Mucosa of gallbladder (tissue), 1 donor: Measurements from ENCODE around the gene TSSC4. TPM values are rescaled to one million over a fixed set of nuclear protein-coding genes. Genes with fewer than 3 reads are reported as not detected.
A peak's percentile ranks its signal among the peaks of the same experiment; 100 is the strongest.
"Not testable (repeated sequence)": the region's sequence is repeated elsewhere in the genome, so short reads cannot be mapped to it uniquely, and the experiment has no call there.

Experiments used
- DNase-seq: peaks from one replicate; pipeline ENCODE4 v3.0.0-alpha.2; 2020; ENCODE audit warnings: low spot score
- total RNA-seq: library from RNA; stranded (reverse); gene quantifications from one replicate; pipeline ENCODE4 v1.2.1, GENCODE V29; 2021
- donor health status: DM: no; HTN: no; CAD: no.

The TSSC4 gene
- 50.5 TPM for total RNA-seq

DNA sequence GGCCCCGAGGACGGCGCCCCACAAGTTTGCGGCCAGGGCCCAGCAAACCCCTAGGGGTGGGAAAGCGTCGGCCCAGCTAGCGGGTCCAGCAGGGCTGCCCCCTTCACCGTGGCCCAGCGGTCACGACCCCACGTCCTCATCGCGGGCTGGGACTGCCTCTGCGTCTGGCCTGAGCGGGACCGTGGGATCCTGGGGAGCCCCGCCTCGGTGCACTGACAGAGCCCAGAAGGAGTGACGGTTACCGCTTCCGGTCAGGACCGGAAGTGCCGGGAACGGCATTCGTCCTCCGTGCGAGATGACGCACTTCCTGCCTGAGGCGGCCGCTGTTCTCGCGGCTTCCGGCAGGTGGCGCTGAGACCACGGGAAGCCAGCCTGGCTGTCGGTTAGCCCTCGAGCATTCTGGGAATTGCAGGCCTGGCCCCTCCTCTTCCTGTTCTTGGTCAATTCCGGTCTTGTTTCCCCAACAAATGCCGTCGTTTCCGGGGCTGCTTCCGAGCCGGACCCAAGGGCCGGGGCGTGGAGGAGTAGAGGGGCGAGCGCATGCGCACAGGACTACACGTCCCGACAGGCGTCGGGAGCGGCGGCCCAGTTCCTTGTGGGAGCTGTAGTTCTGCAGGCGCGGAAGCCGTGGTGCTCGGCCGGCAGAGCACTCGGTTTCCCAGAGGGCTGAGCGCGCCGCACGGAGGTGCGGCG, at the start of gene TSSC4:
Gene TSSC4, plus strand, starts transcription at position 682 of the 693 bp plus-strand sequence. CDS start 1,884 bp downstream, outside the sequence.
- DNase-seq, result peak; percentile 100

DNA sequence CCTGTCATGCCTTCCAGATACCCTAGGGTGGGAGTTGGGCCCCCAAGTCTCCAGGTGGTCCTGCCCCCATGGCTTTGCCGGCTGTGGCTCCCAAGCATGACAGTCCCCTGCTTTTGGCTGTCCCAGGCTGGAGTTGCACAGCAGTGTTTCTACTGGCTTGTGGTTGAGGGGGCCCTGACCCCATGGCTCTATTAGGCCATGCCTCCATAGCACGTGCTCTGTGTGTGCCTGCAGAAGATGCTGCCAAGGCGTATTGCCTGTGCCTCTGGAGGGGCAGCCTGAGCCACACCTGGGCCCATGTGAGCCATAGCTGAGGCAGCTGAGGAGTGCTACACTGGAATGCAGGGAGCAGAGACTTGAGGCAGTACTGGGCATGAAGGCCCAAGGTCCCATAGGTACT, 48.8 kb upstream of the TSSC4 start:
- no peak for DNase-seq

DNA sequence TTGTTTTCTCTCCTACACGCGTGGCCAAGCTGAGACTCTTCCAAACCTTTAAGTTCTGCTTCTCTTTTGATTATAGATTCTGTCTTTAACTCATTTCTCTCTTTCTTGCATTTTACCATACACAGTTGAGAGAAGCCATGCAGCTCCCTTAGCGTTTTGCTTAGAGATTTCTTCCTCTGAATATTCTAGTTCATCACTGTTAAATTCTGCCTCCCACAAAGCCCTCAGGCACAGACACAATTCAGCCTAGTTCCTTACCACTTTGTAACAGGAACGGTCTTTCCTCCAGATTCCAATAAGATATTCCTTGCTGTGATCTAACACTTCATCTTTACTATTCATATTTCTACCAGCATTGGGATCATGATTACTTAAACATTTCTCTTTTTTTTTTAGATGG, 48.1 kb upstream of the TSSC4 start:
- DNase-seq, result no peak

DNA sequence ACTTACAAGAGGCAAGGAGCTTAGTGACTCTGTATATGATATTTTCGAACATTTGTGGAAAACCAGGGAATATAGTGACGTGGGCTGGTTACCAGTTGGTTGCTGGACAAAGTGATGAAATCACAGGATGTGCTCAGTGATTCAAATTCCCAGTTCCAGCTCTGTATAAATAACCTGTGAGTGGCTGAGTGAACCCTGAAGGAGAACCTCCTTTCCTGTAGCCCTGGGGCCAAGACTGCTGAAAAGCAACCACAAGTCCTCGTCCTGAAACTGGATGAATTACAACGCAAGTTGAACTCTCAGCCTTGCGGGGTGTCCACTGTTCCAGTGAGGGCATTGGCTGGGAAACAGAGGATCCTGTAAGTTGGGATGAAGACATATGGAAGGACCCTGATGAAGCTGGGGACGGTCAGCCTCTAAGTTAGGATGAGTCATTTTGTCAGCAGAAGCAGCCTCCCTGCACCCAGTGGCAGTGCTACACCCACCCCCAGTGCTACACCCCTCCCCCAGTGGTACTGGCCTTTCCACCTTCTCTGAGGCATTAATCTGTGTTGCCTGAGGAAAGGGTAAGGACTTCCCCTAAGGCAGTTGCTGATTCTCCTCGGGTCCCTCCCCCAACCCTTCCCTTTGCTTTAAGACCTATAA, 45.4 kb upstream of the TSSC4 start:
- DNase-seq, result no peak

DNA sequence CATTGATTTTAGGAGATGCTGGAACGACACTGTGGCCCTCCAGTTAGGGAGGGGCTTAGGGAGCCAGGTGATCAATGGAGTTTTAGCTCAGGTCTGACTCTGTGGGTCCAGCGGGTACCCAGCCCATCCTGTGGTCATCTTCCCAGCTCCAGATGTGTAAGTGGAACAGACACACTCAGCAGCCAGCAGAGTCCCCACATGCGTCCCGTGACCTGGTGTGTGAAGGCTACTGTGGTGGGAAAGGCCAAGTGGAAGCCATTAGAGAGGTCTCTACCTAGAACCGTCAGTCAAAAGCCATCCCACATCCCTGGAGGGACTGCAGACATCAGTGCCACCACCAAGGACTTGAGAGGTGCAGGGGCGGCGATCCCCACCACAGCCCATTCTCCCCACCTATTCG, 43.3 kb upstream of the TSSC4 start:
- no peak for DNase-seq

DNA sequence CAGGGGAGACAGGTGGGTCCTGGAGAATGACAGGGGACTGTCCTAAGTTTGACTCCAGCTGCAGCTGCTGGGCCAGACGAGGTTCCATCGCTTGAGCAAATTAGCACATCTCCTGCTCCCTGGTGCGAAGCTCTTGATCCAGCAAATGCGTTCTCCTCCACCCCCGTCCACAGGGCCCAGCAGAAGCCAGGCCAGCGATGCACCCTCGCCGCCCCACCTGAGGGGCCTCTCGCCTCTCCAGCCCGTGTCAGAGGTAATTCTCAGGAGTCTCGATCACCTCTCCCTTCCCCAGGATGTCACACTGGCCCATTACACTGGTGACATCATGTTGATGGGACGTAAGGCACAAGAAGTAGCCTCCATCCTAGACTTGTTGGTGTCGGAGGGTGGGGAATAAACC, 42.9 kb upstream of the TSSC4 start:
- not testable (repeated sequence) for DNase-seq

DNA sequence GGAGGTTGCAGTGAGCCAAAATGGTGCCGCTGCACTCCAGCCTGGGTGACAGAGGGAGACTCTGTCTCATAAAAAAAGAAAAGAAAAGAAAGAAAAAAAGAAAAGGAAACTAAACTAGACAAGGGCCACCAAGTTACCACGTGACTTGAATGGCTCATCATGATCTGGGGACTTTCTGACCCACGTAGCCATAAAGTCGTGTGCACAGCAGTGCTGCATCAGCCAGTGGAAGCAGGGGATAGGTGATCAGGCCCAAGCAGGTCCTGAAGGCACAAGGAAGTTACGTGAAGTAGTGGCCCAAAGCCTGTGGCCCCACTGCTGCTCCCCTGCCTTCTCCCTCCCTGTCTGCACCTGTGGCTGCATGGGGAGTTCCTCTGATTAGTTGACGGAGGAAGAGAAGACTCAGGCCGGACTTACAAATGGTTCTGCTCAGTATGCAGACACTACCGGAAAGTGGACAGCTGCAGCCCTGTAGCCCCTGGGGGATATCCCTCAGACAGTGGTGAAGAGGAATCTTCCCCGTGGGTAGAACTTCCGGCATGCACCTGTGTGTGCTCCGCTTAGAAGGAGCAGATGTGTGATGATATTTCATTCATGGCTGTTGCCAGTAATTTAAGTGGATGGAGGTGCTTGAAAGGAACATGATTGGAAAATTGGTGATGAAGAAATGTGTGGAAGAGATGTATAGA, 41.7 kb upstream of the TSSC4 start:
- DNase-seq, result no peak

DNA sequence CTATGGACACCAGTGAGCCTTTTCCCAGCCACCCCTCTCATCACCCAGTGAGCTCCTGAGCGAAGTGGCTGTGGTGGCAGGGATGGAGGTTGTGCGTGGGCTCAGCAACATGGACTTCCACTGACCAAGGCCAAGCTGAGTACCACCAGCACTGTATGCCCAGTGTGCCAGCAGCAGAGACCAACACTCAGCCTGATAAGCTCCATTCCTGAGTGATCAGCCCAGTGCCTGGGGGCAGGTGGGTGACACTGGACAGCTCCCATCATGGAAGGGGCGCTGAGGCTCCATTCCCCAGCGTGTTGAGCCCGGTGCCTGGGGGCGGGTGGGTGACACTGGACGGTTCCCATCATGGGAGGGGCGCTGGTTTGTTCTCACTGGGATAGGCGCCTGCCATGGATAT, 41.0 kb upstream of the TSSC4 start:
- DNase-seq, result no peak

DNA sequence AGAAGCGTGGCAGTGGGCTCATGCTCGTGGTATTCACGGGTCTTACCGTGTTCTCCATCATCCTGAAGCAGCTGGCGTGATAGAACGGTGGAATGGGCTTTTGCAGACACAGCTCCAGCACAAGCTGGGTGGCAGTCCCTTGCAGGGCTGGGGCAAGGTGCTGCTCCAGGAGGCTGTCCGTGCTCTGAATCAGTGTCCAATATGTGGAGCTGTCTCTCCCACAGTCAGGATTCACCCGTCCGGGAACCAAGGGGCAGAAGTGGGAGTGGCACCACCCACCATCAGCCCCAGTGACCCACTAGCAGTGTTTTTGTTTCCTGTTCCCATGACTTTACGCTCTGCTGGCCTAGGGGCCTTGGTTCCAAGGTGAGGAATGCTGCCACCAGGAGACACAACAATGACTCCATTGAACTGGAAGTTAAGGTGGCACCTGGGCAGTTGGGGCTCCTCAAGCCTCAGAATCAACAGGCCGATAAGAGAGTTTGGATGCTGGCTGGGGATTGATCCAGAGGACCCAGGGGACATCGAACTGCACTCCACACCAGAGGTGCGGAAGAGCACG, 40.4 kb upstream of the TSSC4 start:
- no peak for DNase-seq

DNA sequence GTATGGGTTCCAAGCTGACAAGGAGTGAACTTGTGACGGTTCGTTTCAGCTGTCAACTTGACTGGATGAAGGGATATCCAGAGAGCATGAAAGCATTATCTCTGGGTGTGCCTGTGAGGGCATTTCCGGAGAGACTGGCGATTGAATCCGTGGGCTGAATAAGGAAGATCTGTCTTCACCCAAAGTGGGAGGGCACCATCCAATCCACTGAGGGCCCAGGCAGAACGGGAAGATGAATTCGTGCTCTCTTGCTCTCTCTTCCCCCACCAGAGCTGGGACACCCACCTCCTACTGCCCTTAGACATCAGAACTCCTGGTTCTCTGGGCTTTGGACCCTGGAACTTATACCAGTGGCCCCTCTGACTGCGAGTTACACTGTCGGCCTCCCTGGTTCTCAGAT, 39.0 kb upstream of the TSSC4 start:
- no peak for DNase-seq

DNA sequence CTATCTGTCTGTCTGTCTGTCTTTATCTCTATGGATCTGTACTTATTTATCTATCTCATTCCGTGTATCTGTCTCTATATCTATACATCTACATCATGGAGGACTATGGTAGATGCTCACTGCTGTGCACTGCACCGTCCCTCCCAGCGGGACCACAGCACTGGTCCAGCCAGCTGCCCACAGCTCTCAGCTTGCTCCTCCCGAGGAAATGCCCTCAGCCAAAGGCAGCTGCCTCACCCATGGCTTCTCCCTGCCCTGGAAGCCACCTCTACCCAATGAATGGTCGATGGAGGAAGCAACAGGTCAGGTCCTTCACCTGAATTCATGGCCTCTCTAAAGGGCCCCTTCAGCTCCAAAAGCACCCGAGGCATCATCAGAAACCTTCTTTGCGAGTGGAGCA, 38.1 kb upstream of the TSSC4 start:
- DNase-seq, result no peak

DNA sequence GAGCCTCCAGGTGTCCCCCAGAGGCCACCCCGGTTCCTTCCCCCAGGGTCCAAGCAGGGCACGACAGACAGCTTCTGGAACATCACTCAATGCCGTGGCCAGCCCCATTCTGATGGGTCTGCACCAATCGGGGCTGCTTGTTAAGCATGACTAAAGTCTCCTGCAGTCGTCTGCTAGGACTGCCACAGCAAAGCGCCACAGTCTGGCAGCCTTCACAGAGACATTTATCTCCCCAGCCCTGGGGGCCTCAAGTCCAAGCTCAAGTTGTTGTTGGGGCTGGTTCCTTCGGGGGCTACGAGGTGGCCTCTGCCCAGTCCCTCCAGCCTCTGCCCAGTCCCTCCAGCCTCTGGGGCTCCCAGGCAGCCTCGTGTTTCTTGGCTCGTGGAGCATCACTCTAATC, 37.4 kb upstream of the TSSC4 start:
- DNase-seq, result no peak

DNA sequence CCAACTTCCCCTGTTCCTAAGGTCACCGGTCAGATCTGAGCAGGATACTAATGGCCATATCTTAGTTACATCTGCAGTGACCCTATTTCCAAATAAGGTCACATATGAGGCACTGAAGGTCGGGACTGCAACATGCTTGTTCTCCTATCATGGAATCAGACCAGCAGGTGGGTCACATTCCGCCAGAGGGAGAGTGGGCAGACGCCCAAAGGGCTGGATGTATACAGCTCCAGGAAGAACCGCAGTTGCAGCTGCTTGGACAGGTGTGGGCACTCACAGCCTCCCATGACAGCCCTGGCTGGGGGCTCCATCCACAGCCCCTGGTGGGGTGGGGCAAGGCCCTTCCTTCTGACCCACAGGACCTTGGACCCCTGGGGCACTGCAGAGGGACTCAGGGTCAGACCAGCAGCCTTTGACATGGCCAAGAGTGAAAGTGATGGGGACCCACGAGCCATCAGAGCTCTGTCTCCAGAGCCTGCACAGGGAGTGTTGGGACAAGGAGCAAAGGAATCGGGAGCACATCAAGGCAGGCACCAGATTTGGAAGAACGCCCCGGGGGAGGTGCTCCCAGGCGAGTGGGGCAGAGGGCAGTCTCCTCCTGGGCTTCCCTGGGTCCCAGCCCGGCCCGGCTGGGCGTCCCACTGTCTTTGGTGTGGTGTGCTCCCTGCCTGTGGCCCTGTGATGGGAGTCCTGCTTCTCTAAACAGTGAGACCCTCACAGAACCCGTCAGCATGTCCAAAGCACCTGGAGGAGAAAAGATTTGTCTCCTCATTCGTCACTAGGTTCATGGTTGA, 36.8 kb upstream of the TSSC4 start:
- no peak for DNase-seq

DNA sequence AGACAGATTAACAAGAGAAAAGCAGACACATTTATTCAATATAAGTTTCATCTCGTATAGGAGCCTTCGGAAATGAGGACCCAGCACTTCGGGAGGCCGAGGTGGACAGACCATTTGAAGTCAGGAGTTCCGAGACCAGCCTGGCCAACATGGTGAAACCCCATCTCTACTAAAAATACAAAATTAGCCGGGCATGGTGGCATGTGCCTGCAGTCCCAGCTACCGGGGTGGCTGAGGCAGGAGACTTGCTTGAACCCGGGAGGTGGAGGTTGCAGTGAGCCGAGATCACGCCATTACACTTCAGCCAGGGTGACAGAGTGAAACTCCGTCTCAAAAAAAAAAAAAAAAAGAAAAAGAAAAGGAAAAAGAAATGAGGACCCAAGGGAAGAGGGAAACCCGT, 36.2 kb upstream of the TSSC4 start:
- DNase-seq, result not testable (repeated sequence)

DNA sequence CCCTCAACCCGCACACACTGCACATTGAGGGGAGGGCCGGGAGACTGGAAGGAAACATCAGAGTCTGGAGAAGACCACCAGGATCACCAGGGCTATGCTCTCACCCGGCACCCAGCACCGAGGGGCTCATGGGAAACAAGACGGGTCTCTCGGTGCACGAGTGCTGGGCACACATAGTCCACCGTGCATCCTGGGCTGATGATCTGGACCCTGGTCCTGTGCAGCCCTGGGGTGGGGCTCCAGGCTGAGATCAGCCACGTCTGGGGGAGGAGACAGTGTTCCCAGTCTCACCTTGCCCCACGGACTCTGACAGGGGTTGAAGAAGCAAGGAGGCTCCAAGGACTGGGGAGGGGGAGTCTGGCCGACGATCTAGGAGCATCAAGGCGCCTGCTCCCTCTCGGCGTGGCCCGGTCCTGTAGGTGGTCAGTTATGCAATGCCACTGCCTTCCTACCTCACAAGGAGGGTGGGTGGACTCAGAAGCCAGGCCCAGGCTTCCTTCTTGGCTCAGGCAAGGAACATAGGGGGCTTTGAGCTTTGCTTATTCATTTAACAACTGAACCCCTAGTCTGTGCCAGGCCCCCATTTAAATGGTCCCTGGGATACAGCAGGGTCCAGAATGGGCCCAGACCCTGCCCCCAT, 34.9 kb upstream of the TSSC4 start:
- no peak for DNase-seq

DNA sequence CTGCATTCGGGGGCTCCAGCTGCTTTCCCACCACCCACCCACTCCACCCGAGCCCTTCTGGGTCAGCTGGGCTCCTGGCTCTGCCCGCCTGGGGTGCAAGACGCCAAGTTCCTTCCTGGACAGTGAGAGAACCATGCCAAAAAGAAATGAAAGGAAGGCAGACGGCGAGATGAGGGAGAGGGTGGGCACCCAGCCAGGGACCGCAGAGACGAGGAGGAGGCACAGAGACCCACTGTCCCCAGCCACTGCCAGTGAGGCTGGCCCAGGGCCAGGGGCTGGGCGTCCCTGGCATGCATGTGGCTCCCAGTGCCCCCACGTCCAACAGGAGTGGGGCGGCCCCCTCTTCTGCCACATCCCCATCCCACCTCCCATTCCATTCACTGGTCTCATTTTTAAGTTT, 34.3 kb upstream of the TSSC4 start:
- DNase-seq, result no peak

DNA sequence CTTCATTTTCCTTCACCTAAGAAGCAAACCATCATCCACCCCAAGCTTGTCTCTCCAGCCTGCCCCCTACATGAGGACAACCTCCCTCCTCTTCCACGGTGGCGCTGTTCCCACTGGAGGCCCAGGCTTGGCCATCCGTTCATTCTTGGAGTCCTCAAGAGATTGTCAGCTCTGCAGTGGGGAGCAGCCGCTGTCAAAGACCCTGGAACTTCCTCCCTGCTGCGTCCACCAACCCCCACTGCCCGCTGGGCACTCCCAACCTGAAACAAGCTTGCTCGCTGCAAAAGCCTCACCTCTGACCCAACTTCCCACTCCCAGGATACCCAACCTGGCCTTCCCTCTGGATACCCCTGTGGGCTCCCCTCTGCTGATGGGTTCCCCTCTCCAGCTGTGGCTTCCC, 33.8 kb upstream of the TSSC4 start:
- DNase-seq, result no peak

DNA sequence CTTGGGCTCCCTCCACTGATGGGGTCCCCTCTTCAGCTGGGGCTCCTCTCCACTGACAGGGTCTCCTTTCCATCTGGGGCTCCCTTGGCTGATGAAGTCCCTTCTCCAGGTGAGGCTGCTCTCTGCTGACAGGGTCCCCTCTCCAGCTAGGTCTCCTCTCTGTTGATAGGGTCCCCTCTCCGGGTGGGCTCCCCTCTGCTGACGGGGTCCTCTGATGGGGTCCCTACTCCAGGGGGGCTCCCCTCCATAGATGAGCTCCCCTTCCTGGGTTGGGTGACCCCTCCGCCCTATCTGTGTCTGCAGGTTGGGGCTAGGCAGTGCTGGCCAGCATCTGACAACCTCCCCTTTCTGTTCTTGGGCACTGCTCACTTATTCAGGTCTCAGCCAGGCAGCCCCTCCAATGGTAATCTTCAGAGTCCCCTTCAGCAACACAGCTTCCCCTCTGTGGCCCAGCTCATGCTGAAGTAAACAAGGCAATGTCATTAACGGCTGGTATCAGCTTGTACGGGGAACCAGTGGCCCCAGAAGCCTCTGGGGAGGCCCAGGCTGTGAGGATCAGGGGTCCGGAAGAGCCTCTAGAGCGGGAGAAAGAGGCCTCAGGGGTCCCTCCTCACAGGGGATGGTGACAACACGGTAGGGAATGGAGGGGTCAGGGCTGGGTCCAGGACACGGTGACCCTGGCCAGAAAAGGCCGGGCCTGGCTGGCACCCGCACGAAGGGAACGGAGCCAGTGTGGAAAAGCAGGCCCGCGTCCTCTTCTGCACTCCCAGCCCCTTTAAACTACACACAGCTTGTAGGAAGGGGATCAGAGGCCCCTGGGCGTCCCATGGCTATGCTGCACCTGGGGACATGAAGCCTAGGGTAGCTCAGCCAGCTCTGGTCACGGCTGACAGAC, 33.0 kb upstream of the TSSC4 start:
- DNase-seq, result no peak

DNA sequence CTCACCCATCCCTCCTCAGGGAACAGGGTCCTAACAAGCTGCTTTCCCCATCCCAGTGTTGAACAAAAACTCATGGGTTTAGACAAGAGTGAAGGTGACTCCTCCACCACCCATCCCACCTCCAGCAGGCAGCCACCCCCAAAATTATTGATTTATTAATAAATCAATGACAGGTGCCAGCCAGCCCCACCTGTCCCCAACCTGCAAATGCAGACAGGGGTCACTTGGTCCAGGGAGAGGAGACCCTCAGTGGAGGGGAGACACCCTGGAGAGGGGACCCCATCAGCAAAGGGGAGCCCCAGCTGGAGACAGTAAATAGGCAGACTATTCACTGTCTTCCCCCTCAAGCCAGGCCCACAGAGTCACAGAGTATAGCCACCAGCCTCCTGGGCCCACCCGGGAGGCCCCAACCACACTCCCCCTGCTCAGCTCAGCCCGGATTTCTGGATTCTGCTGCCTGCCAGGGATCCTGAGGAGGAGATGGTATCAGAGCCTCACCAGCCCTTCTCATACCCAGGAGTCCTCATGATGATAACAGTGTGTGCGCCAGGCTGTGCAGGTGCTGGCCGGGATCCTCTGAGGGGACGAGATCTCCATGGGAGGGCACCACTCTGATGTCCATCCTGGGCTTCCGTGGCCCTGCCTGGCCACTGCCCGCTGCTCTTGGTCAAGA, 32.2 kb upstream of the TSSC4 start:
- no peak for DNase-seq

DNA sequence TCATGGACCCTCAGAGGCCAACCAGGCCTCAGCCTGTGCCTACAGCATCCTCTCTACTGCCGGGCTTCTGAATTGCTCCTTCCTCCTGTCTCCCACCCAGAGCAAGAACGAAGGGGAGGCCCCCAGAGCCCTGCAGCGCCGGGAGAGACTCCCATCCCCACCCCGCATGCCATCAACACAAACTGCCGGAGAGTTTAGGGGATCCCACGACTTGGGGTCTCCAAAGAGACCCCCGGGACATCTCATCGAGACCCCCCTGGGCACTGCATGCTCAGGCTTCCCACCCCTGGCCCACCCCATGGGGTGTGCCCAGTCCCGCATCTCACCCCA, 31.7 kb upstream of the TSSC4 start:
- DNase-seq, result no peak
